Gastroesophageal sphincter (tissue), 4 donors: ENCODE data around the gene ITGA11. TPM values are rescaled to one million over a fixed set of nuclear protein-coding genes. Genes with fewer than 3 reads are reported as not detected.

Source experiments
- ATAC-seq: fragments of 150-250 bp; one replicate; pipeline ENCODE4 v1.9.1; 2016; ENCODE audit warnings: mild to moderate bottlenecking, moderate library complexity
- H3K27ac ChIP-seq, 4 donors: fragments of 200-600 bp; sonication (generic) in 3 of 4; 1 replicate in 3 of 4; 2 replicates in 1 of 4; pipeline ENCODE4 v1.5.1; 2016 to 2019
- H3K27me3 ChIP-seq: fragments of 200-600 bp; sonication (generic); one replicate; pipeline ENCODE4 v1.5.1; 2019
- H3K36me3 ChIP-seq, 2 donors: fragments of 200-600 bp; sonication (generic); one replicate each; pipeline ENCODE4 v1.5.1; 2019; ENCODE audit warnings: control low read depth in 1 of 2
- H3K4me1 ChIP-seq, 3 donors: fragments of 200-600 bp; sonication (generic); 1 replicate in 2 of 3; 2 replicates in 1 of 3; pipeline ENCODE4 v1.5.1; 2016 to 2019; ENCODE audit warnings: control low read depth in 2 of 3
- H3K4me3 ChIP-seq, 2 donors: fragments of 200-600 bp; sonication (generic); one replicate each; pipeline ENCODE4 v1.5.1; 2019; ENCODE audit warnings: mild to moderate bottlenecking in 1 of 2, moderate library complexity in 1 of 2
- H3K9me3 ChIP-seq, 3 donors: fragments of 200-600 bp; sonication (generic); one replicate each; pipeline ENCODE4 v1.5.1; 2017 to 2019; ENCODE audit warnings: control low read depth in 2 of 3
- CTCF ChIP-seq, 4 experiments: fragments of 200-600 bp in 2 of 4; fragments of 450-650 bp in 2 of 4; sonication (generic) in 1 of 4; IDR thresholded peaks; one replicate each; pipeline ENCODE4 v1.5.1; 2017 to 2019; ENCODE audit warnings: antibody characterized with exemption in 4 of 4, mild to moderate bottlenecking in 2 of 4, moderate library complexity in 2 of 4
- EP300 ChIP-seq: sonication (generic); formaldehyde crosslinking; IDR thresholded peaks from one replicate; pipeline ENCODE4 v1.6.1; 2017; ENCODE audit warnings: antibody characterized with exemption, mild to moderate bottlenecking
- POLR2A ChIP-seq, 2 donors: fragments of 450-650 bp; IDR thresholded peaks; one replicate each; pipeline ENCODE4 v1.6.1; 2017; ENCODE audit warnings: antibody characterized with exemption in 2 of 2, mild to moderate bottlenecking in 2 of 2, moderate library complexity in 1 of 2
- POLR2AphosphoS5 ChIP-seq: sonication (generic); formaldehyde crosslinking; IDR thresholded peaks from one replicate; pipeline ENCODE4 v1.6.1; 2017; ENCODE audit warnings: antibody characterized with exemption
- WGBS, 2 donors: methylation state at CpG; one replicate each; pipeline ENCODE4 v1.1.5; 2018; ENCODE audit warnings: low coverage in 1 of 2; 5-methylcytosine and 5-hydroxymethylcytosine counted together
- total RNA-seq, 4 donors: library from RNA; depleted of rRNA; stranded (reverse); fragments of >200 nt; gene quantifications; one replicate each; pipeline ENCODE4 v1.1.0, GENCODE V29; 2016

Gene ITGA11
- total RNA-seq, 4 donors from 2014 or later, result 3.8 to 9.5 (median 6.7) TPM

- 77 to 83% methylated on average over 4 to 7 of the region's 8 CpGs for WGBS, 2 donors
- TF ChIP-seq POLR2A (IDR thresholded peaks at IDR 0.05) (no peak), CTCF (IDR thresholded peaks at IDR 0.05) (no peak), EP300 (no peak), POLR2AphosphoS5 (no peak)
- H3K4me3 ChIP-seq, result no peak overlapping the region
- H3K36me3 ChIP-seq, result no peaks in the 10 kb centered on the region
- peaks cover 13% of the 10 kb centered on the region for H3K27me3 ChIP-seq
- no peaks in the 10 kb centered on the region for H3K4me1 ChIP-seq
- H3K27ac ChIP-seq, result no peak overlapping the region
- no peak for ATAC-seq
- no peaks in the 10 kb centered on the region for H3K9me3 ChIP-seq
Observed at GRCh38 chr15:68403161-68403941, 28.6 kb downstream of the ITGA11 start.

GRCh38 chr15:68402432-68403160 is 29.4 kb downstream of the ITGA11 start:
- 80 to 90% methylated on average over 2 to 4 of the region's 9 CpGs for WGBS, 2 donors
- no peaks in the 10 kb centered on the region for H3K4me1 ChIP-seq
- no peak for ATAC-seq
- peaks cover 8% of the 10 kb centered on the region for H3K27me3 ChIP-seq
- TF ChIP-seq POLR2A (IDR thresholded peaks at IDR 0.05) (no peak), CTCF (IDR thresholded peaks at IDR 0.05) (no peak), POLR2AphosphoS5 (no peak), EP300 (no peak)
- H3K27ac ChIP-seq, result no peak overlapping the region
- H3K36me3 ChIP-seq, result no peaks in the 10 kb centered on the region
- no peaks in the 10 kb centered on the region for H3K9me3 ChIP-seq
- no peak overlapping the region for H3K4me3 ChIP-seq

GRCh38 chr15:68401496-68402431 is 30.2 kb downstream of the ITGA11 start:
- ATAC-seq, result no peak
- 79 to 89% methylated on average over 6 to 10 of the region's 11 CpGs for WGBS, 2 donors
- TF ChIP-seq CTCF (IDR thresholded peaks at IDR 0.05) (no peak), EP300 (no peak), POLR2A (IDR thresholded peaks at IDR 0.05) (no peak), POLR2AphosphoS5 (no peak)

GRCh38 chr15:68400066-68400456 is 31.9 kb downstream of the ITGA11 start:
- H3K4me3 ChIP-seq, result no peak overlapping the region
- TF ChIP-seq POLR2A (IDR thresholded peaks at IDR 0.05), result no peak
- no peak for TF ChIP-seq CTCF (IDR thresholded peaks at IDR 0.05)
- TF ChIP-seq EP300, result no peak
- no peak for TF ChIP-seq POLR2AphosphoS5
- WGBS, 2 donors, result 62 to 86% methylated on average over 1 of the region's 1 CpG
- no peaks in the 10 kb centered on the region for H3K9me3 ChIP-seq
- H3K36me3 ChIP-seq, result no peaks in the 10 kb centered on the region
- no peaks in the 10 kb centered on the region for H3K4me1 ChIP-seq
- no peaks in the 10 kb centered on the region for H3K27me3 ChIP-seq
- no peak overlapping the region for H3K27ac ChIP-seq
- no peak for ATAC-seq

More at GRCh38 chr15:68401496-68402431, 30.2 kb downstream of the ITGA11 start:
- Histone ChIP-seq H3K27me3 (no peaks in the 10 kb centered on the region), H3K36me3 (no peaks in the 10 kb centered on the region), H3K27ac (no peak overlapping the region), H3K4me3 (no peak overlapping the region), H3K9me3 (no peaks in the 10 kb centered on the region), H3K4me1 (no peaks in the 10 kb centered on the region)
